Fibroblast of skin of left biceps (primary cell): ENCODE results near the gene MAGEA4.
"Not testable (repeated sequence)": the region's sequence is repeated elsewhere in the genome, so short reads cannot be mapped to it uniquely, and the experiment has no call there.

Experiments used
- DNase-seq, 2 experiments: peaks; one replicate each; pipeline ENCODE4 v3.0.0-alpha.2; 2013; ENCODE audit warnings: low read depth in 2 of 2

Gene MAGEA4

GRCh38 chrX:151912780-151913179, at the start of gene MAGEA4:
MAGEA4 (plus strand) TSS chrX:151912889; CDS start chrX:151923665, 10,776 bp downstream.
- no peak for DNase-seq

GRCh38 chrX:151870602-151871001, 42.1 kb upstream of the MAGEA4 start:
- peak; percentile 43 to 51 for DNase-seq

GRCh38 chrX:151871244-151871643, 41.4 kb upstream of the MAGEA4 start:
- peak; percentile 69 for DNase-seq

GRCh38 chrX:151873096-151873495, 39.6 kb upstream of the MAGEA4 start:
- DNase-seq = no peak

- no peak for DNase-seq
Observed at GRCh38 chrX:151875270-151876026, 37.2 kb upstream of the MAGEA4 start.

GRCh38 chrX:151878574-151878973, 34.1 kb upstream of the MAGEA4 start:
- DNase-seq = no peak

- DNase-seq = no peak
Observed at GRCh38 chrX:151879856-151880255, 32.8 kb upstream of the MAGEA4 start.

- DNase-seq = no peak
Observed at GRCh38 chrX:151880895-151881294, 31.8 kb upstream of the MAGEA4 start.

- no peak for DNase-seq
Observed at GRCh38 chrX:151889421-151889820, 23.3 kb upstream of the MAGEA4 start.

GRCh38 chrX:151896734-151897474, 15.8 kb upstream of the MAGEA4 start:
- DNase-seq = peak; percentile 66 to 73

GRCh38 chrX:151899622-151900021, 13.1 kb upstream of the MAGEA4 start:
- DNase-seq = peak in 1 of 2 experiments; percentile 18

GRCh38 chrX:151901826-151902225, 10.9 kb upstream of the MAGEA4 start:
- DNase-seq = no peak

- DNase-seq = peak; percentile 47 to 48
Observed at GRCh38 chrX:151902813-151903591, 9.7 kb upstream of the MAGEA4 start.

GRCh38 chrX:151904989-151905388, 7.7 kb upstream of the MAGEA4 start:
- DNase-seq = no peak

GRCh38 chrX:151912221-151912620, 468 bp upstream of the MAGEA4 start:
- DNase-seq = no peak

GRCh38 chrX:151918736-151919135, 6.0 kb downstream of the MAGEA4 start:
- not testable (repeated sequence) for DNase-seq

GRCh38 chrX:151919610-151920009, 6.9 kb downstream of the MAGEA4 start:
- no peak for DNase-seq

GRCh38 chrX:151920101-151920500, 7.4 kb downstream of the MAGEA4 start:
- no peak for DNase-seq

- DNase-seq = no peak
Observed at GRCh38 chrX:151920530-151920929, 7.8 kb downstream of the MAGEA4 start.

- DNase-seq = no peak
Observed at GRCh38 chrX:151921292-151921691, 8.6 kb downstream of the MAGEA4 start.

GRCh38 chrX:151921866-151922265, 9.2 kb downstream of the MAGEA4 start:
- DNase-seq = no peak

GRCh38 chrX:151922692-151923091, 10.0 kb downstream of the MAGEA4 start:
- no peak for DNase-seq
